KOPT-K1 (cell line): ENCODE measurements around the gene IL12RB1.

Source experiments
- H3K27ac ChIP-seq: fragments of 200-600 bp; sonication (generic); 2 replicates; pipeline ENCODE4 v1.5.1; 2016; ENCODE audit warnings: antibody characterized with exemption, mild to moderate bottlenecking, low read depth, low read length; ENCODE audit not compliant: poor library complexity, severe bottlenecking
- H3K36me3 ChIP-seq: fragments of 200-600 bp; sonication (generic); 2 replicates; pipeline ENCODE4 v1.5.1; 2017; ENCODE audit warnings: antibody characterized with exemption, mild to moderate bottlenecking, low read length, moderate library complexity; ENCODE audit not compliant: insufficient read depth
- H3K9me3 ChIP-seq: fragments of 200-600 bp; sonication (generic); 2 replicates; pipeline ENCODE4 v1.5.1; 2017; ENCODE audit warnings: antibody characterized with exemption, low read length, mild to moderate bottlenecking; ENCODE audit not compliant: insufficient read depth, poor library complexity, severe bottlenecking

The IL12RB1 gene

GRCh38 chr19:18086590-18087138 is at the start of gene IL12RB1:
IL12RB1 (minus strand) TSS chr19:18086934; CDS start chr19:18086823, 111 bp downstream.
- H3K36me3 ChIP-seq = peaks cover 16% of the 10 kb centered on the region; the same call in 1 of the 2 replicates
- no peaks in the 10 kb centered on the region for H3K9me3 ChIP-seq
- H3K27ac ChIP-seq = peak within 1 kb of the TSS; percentile 97

GRCh38 chr19:18135712-18136584 is 49.2 kb upstream of the IL12RB1 start:
- Histone ChIP-seq H3K9me3 (no peaks in the 10 kb centered on the region), H3K27ac (no peak overlapping the region), H3K36me3 (peaks cover 62% of the 10 kb centered on the region)

- Histone ChIP-seq H3K36me3 (peaks cover 67% of the 10 kb centered on the region), H3K9me3 (no peaks in the 10 kb centered on the region), H3K27ac (no peak overlapping the region)
Observed at GRCh38 chr19:18131841-18132596, 45.3 kb upstream of the IL12RB1 start.

GRCh38 chr19:18130523-18131242 is 43.9 kb upstream of the IL12RB1 start:
- no peaks in the 10 kb centered on the region for H3K9me3 ChIP-seq
- peaks cover 64% of the 10 kb centered on the region for H3K36me3 ChIP-seq

GRCh38 chr19:18128805-18129204 is 42.1 kb upstream of the IL12RB1 start:
- no peaks in the 10 kb centered on the region for H3K9me3 ChIP-seq
- peaks cover 72% of the 10 kb centered on the region for H3K36me3 ChIP-seq
- H3K27ac ChIP-seq = no peak overlapping the region

More at GRCh38 chr19:18130523-18131242, 43.9 kb upstream of the IL12RB1 start:
- H3K27ac ChIP-seq = no peak overlapping the region

GRCh38 chr19:18128044-18128443 is 41.3 kb upstream of the IL12RB1 start:
- Histone ChIP-seq H3K9me3 (no peaks in the 10 kb centered on the region), H3K36me3 (peaks cover 75% of the 10 kb centered on the region), H3K27ac (no peak overlapping the region)

- Histone ChIP-seq H3K36me3 (peaks cover 75% of the 10 kb centered on the region), H3K27ac (no peak overlapping the region), H3K9me3 (no peaks in the 10 kb centered on the region)
Observed at GRCh38 chr19:18126097-18126496, 39.4 kb upstream of the IL12RB1 start.

- H3K36me3 ChIP-seq = peaks cover 56% of the 10 kb centered on the region; the same call in 1 of the 2 replicates
- no peak overlapping the region for H3K27ac ChIP-seq
- H3K9me3 ChIP-seq = no peaks in the 10 kb centered on the region
Observed at GRCh38 chr19:18123819-18124218, 37.1 kb upstream of the IL12RB1 start.

GRCh38 chr19:18122860-18123795 is 36.4 kb upstream of the IL12RB1 start:
- Histone ChIP-seq H3K36me3 (peaks cover 49% of the 10 kb centered on the region; the same call in 1 of the 2 replicates), H3K9me3 (no peaks in the 10 kb centered on the region), H3K27ac (no peak overlapping the region)

- Histone ChIP-seq H3K36me3 (peaks cover 46% of the 10 kb centered on the region; the same call in 1 of the 2 replicates), H3K27ac (no peak overlapping the region)
Observed at GRCh38 chr19:18122424-18122823, 35.7 kb upstream of the IL12RB1 start.

GRCh38 chr19:18121166-18121565 is 34.4 kb upstream of the IL12RB1 start:
- peaks cover 43% of the 10 kb centered on the region; the same call in 1 of the 2 replicates for H3K36me3 ChIP-seq
- H3K9me3 ChIP-seq = no peaks in the 10 kb centered on the region
- H3K27ac ChIP-seq = no peak overlapping the region

More at GRCh38 chr19:18122424-18122823, 35.7 kb upstream of the IL12RB1 start:
- H3K9me3 ChIP-seq = no peaks in the 10 kb centered on the region

GRCh38 chr19:18120127-18120526 is 33.4 kb upstream of the IL12RB1 start:
- Histone ChIP-seq H3K9me3 (no peaks in the 10 kb centered on the region), H3K36me3 (peaks cover 33% of the 10 kb centered on the region; the same call in 1 of the 2 replicates), H3K27ac (peak overlapping the region; percentile 71)

GRCh38 chr19:18119717-18120105 is 33.0 kb upstream of the IL12RB1 start:
- H3K9me3 ChIP-seq = no peaks in the 10 kb centered on the region
- H3K27ac ChIP-seq = peak overlapping the region; percentile 71
- H3K36me3 ChIP-seq = peaks cover 29% of the 10 kb centered on the region; the same call in 1 of the 2 replicates
